IPS DF 19.7 (cell line): ENCODE measurements around the gene DUSP12.
A peak's percentile ranks its signal among the peaks of the same experiment; 100 is the strongest.
"Not testable (repeated sequence)": the region's sequence is repeated elsewhere in the genome, so short reads cannot be mapped to it uniquely, and the experiment has no call there.

Source experiments
- DNase-seq: peaks from one replicate; pipeline ENCODE4 v3.0.0-alpha.2; 2013; ENCODE audit warnings: low read depth, low spot score

DUSP12 gene

DNA sequence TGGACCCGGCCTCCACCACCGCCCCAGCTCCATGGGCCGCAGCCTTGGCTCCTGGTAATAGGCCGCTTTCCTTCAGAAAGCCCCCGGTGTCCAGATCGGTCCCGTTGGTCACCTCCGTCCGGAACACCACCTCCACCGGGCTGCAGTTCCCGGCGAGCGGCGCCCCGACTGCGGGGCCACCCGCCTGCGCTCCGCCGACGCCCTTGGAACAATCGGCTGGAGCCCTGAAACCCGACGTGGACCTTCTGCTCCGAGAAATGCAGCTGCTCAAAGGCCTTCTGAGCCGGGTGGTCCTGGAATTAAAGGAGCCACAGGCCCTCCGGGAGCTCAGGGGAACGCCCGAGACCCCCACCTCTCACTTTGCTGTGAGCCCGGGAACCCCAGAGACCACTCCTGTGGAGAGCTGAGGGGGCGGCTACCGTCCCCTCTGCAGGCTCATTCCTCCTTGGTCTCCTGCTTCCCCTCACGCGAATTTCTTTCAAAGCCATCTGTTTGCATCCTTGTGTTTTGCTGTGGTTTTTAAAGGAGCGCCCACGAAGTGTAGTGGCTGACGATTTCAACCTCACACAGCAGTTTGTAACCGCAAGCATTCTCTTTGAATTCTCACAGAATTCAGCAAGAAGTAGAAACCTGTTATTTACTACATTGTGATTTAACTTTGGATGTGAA, 22.2 kb upstream of the DUSP12 start:
- no peak for DNase-seq

DNA sequence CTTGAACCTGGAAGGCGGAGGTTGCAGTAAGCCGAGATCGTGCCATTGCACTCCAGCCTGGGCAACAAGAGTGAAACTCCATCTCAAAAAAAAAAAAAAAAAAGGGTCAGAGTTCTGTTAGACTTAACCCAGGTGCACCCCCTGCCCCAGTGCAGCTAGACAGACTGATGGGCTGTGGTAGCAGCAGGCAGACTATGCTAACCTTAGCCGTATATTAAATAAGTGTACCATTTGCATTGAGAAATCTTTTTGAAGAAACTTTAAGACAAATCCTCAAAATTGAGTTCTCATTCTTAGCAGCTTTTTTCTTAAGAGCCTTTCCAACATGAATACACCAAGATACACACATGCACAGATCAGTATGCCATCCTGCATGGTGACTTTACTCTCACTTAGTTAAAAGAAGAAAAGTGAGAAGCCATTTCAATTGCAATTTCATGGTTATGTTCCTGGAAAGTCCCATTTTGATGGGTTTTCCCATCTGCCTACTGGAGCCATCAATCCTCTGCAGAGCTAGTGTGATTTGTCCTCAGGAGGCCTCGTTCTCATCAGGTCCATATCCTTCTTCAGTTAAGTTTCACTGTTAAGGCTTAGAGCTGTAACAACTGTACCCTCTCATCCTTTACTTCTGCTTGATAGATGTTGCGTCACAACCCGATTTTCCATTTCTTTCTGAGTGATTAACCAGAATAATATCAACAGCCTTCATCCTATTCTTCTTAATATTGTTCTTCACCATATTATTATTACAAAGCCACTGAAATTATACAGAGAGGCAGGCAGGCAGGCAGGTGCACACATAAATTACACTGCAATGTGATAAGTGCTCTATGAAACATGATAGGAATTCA, 21.0 kb upstream of the DUSP12 start:
- DNase-seq = no peak

DNA sequence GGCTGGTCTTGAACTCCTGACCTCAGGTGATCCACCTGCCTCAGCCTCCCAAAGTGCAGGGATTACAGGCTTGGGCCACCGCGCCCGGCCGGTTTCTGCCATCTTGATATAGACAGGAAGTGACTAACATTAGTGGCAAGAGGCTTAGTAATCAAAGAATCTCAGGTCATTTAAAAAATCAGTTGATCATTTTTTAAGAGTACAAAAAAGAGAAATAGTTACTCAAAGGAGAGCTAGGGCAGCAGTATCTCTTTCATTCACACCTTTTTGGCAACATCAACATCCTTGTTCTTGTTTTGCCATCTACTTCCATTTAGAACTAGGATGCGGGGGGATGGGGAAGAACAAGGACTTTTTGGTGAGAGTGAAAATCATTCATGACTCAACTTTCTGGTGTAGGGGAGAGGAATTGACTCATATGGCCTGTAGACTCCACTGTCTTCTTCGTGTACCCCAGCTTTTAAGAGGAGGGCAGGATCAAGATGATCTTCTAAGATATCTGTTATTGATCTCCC, 19.5 kb upstream of the DUSP12 start:
- no peak for DNase-seq

DNA sequence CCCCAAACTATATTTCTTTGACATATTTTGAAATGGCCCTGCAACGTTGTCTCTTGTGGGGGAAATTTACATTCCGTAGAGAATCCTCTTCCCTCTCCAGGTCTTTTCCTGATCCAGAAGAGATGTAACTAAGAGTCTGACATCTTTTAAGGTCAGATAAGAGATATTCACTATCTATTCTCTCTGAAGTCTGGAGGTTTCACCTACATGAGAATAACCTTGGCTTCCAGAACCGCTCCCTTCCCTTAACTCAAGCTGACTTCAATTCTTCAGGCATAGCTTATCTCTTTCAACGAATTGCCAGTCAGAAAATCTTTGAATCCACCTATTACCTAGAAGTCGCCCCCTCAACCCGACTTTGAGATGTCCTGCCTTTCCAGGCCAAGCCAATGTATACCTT, 18.3 kb upstream of the DUSP12 start:
- DNase-seq = no peak

DNA sequence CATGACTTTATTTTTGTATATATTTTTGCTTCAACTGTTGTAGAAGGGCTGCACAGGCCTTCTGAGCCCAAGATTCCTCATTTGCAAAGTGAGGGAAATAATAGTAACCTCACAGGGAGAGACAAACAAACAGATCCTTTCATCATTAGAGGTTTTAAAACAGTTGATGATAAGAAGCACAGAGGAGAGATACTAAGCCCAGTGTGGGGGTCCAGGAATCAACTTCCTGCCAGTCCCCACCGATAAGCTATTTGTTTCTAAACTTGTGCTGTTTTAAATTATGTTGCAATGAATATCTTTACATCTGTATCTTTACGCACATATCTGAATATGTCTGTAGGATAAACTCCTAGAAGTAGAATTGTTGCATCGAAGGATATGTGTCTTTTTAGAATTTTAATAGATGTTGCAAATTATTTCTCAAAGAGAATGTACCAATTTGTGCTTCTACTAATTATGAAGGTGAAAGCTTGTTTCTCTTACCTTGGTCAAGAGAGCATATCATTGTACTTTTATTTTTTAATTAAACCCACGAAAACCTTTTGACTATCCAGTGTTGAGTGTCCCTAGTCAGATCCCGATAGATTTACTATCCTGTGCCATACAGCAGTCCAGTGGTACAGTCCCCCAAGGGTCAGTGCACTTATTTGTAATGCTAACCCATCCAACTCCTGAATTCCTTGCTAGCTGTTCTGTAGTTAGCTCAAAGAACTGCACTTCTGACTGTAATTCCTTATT, 17.4 kb upstream of the DUSP12 start:
- no peak for DNase-seq

DNA sequence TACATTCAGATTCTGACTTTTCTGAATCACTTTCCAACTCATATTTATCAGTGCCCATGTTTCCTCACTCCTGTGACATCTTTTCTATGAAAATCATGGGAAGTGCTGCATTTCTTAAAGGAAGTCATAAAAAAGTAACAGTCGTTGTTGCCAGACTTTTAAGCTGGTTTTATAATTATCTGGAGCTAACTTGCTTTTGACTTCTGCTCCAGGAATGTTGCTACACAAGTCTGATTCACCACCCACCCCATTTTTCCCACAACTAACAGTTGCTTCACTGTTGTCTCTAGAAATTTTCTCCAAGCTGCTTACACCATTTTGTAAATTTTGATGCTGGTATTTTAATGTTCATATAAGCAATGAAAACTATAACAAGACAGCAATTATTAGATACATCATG, 16.1 kb upstream of the DUSP12 start:
- no peak for DNase-seq

DNA sequence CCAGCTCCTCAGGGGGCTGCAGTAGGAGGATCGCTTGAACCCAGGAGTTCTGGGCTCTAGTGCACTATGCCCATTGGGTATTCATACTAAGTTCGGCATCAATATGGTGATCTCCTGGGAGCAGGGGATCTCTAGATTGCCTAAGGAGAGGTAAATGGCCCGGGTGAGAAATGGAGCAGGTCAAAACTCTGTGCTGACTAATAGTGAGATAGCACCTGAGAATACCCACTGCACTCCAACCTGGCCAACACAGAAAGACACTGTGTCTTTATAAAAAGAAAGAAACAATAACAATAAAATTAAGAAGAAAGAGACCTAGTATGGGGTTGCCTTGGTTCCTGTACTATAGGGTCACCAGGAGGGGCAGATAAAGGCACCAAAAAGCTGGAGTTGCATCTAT, 13.7 kb upstream of the DUSP12 start:
- DNase-seq = no peak

DNA sequence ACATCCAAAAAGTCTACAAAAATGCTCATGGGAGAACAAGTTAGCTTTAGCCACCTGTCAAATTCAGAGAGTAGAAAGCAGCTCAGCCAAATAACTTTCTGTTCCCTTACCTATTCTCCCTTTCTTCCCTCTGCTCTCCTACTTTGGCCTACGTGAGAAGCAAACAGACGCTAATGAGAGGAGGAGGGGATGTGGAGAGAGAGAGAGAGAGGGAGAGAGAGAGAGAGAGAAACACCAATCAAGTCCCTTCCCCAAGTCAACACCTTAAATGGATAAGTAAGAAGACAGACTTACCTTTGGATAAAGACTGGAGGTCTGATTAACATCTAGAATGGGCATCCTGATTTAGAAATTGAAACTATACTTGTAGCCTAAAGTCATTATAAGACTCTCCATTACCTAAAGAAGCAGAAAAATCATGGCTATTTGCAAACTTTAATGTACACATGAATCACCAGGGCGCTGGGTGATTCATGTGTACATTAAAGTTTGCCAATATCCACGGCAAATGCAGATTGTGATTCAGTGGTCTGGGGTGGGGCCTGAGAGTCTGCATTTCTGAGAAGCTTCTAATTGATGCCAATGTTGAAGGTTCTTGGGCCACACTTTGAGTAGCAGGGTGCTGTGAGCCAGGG, 13.1 kb upstream of the DUSP12 start:
- DNase-seq = no peak

DNA sequence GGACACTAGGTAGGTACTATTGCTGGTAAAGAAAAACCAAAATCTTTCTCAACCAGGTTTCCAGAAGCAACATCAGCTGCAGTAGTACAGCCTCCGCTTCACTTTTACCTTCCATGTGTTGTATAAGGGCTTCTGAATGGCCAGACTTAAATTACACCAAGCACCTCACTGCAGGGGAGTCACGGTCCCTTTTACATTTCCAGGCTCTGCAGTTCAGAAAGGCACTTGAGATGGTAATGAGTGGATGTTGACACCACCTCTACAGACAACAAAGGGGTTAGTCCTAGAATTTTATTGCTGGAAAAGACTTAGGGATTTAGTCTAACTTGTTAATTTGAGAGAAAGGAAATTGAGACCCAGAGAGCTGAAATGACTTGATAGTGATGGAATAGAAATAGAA, 12.0 kb upstream of the DUSP12 start:
- no peak for DNase-seq

DNA sequence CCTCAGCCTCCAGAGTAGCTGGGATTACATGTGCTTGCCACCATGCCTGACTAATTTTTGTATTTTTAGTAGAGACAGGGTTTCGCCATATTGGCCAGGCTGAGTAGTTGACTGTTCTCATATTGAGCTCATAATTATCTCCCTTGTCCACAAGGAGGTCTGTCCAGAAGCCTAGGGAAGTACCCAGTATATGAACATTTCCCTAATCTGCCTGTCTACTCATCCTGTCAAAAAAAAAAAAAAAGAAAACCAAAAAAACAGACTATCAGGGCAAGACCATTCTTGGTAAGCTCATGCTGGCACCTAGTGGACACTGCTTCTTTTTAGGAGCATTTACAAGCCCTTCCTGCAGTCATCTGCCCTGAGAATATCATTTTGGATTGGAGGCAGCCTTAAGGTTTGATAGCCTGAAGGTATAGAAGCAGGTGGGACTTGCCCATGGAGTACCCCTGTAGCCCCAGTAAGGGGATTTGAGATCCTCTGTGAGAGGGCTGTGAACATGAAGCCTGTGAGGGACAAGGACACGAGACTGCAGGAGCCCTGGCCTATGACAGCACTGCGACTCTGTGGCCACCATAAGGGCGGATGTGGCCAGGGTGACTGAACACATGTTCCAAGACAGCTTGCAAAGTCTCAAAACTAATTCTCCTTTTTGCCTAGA, 10.8 kb upstream of the DUSP12 start:
- peak; percentile 47 for DNase-seq

DNA sequence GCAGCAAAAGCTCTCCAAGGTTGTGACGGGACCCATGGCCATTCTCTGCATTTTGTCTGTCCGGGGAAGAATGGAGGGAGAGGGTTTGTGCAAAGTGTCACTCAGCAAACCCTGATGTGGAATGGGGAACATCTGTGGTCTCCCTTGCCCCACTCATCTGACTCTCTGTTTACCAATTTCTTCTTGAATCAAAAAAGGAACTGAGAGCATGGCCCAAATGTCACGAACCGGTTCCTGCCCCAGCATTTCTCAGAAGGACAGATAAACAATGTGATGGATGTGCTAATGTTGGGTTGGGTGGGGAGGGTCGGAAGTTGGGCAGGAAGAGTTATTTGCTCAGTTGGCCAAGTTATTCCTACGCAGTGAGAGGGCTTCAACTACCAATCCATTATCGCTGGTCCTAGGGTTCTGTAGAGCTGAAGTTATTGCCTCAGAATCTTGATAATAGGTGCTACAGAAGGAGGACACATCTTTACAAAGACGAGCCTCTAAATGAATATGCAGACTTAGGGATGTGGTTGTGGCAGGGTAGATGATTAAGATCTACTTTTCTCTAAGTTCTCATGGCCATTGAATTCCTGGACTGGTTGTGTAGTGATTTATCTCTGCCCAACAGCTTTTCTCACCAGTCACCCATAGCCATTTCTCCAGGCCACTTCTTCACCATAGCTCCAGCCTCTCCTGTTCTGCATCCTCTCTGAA, 9.6 kb upstream of the DUSP12 start:
- no peak for DNase-seq

DNA sequence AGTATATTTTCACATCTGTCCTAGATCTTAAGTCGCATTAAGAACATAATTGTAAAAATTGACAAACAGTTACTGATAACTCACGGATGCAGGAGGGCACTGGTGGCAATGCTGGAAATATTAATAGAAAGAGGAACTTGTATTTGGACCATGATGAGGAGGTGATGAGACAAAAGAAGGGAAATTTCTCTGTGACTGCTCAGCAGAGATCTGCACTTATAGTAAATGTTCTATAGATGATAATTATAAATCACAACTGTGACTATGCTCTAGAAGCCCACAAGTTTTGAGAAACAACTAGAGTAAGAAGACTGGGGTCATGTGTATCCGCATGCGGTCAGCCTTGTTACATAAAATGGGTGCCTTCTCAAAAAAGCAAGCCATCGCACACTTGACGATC, 8.7 kb upstream of the DUSP12 start:
- no peak for DNase-seq

DNA sequence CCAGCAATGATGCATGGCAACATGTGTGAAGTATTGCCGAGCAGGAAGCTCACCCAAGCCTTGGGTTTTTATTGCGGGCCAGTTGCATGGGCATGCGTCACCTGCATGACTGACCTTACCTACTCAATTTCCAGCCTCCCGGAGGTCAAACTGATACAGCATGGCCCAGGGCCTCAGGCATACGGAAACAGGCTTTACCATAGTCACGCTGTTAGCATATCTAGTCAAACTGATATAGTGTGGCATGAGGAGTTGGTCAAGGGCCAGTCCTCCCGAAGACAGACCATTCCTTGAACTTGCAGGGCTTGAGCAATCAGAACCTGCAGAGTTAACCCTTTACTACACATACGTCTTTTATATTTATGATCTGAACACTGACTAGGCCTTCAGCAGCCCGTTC, 6.4 kb upstream of the DUSP12 start:
- DNase-seq = no peak

DNA sequence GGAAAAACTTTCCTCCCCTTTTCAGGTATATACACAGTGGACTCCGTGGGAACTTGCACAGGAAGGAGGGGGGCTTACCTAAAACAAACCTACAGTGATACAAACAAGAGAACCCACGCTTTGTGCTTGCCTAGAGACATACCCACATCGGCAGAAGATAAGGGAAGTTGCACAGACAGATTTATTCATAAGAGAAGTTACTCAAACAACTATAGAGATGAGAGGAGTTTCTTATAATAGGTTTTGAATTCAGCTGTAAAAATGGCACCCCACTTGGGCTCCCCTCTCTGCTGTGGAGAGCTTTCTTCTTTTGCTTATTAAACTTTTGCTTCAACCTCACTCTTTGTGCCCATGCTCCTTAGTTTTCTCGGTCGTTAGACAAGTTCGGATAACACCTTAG, 1.8 kb upstream of the DUSP12 start:
- DNase-seq = no peak

DNA sequence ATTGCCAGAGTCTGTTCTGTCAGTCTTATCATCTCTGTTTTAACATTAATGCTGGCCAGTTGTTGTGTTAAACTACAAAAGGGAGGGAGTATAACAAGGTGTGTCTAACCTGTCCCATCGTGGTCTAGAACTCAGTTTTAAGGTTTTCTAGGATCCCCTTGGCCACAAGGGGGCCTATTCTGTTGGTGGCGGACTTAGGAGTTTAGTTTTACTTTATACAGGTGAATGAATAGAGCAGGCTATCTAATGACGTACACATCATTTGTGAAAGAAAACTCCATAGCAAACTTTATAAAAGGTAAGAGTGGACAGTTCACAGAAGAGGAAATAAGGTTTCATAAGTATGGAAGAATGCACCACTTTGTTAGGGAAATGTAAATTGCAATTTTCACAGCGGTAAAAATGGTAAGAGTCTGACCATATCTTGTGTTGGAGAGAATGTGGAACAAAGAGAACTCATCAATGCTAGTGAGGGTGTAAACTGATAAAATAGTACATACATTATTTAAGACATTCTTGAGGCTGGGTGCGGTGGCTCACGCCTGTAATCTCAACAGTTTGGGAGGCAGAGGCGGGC, 14.0 kb downstream of the DUSP12 start:
- no peak for DNase-seq

DNA sequence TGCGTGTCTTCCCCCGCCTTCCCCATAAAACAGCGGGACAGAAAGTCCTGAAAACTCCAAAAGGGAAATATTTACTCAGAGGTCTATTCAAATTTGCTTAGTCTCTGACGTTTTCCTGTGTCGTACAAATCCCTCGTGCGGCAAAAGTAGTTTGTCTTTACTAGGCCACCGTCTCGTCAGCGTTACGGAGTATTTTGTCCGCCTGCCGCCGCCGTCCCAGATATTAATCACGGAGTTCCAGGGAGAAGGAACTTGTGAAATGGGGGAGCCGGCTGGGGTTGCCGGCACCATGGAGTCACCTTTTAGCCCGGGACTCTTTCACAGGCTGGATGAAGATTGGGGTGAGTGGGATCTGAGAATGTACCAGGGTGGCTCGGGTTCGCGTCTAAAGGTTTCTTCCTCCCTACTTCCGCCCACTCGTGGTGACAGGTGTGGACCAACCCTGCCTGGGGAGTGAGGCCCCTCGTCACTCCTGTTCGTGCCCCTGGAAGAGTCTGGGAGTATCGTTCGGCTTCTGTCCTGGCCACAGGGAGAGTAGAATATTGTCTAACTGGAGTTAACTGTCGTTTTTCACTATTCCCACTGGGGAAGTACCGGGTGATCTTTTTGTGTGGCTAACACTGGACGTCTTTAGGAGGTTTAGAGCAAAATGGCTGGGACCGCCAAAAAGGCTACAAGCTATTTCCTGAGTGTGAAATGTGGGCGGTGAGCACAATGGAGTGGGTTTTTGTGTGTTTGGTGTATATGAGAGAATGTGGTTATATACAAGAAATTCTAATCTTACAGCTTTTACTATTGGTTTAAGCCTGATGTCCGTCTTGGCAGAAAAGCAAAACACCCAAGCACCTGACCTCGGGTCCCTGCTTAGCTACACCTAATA, 16.8 kb downstream of the DUSP12 start, which contains the start of gene ATF6:
ATF6 (plus strand) TSS at position 219 of the 880 bp plus-strand sequence; CDS start at position 260, 41 bp downstream.
- DNase-seq = no peak

DNA sequence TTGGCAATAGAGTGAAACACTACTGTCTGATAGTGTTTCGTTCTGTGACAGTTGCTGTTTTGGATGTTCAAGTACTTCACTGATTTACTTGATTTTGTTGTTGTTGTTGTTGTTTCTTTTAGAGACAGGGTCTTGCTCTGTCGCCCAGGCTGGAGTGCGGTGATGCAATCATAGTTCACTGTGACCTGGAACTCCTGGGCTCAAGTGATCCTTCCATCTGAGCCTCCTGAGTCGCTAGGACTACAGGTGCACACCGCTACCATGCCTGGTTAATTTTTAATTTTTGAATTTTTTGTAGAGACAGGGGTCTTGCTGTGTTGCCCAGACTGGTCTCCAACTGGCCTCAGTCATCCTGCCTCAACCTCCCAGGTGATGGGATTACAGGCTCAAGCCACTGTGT, 18.9 kb downstream of the DUSP12 start:
- no peak for DNase-seq

DNA sequence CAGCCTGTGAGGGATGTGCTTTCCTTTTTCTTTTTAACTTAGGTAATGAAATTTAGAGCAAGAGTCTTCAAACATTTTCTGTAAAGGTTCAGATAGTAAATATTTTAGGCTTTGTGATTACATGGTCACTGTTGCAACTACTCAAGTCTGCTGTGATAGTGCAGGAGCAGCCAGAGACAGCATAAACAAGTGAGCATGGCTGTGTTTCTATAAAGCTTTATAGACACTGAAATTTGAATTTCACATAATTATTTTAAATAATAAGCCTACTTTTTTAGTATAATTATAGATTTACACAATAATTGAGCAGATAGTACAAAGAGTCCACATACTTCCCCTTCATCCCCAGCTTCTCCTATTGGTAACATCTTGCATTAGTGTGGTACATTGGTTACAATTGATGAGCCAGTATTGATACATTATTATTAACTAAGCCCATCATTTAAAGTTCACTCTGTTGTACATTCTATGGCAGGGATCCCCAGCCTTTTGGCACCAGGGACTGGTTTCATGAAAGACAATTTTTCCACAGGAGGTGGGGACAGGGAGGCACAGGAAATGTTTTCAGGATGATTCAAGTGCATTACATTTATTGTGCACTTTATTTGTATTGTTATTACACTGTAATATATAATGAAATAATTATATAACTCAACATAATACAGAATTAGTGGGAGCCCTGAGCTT, 19.5 kb downstream of the DUSP12 start:
- no peak for DNase-seq

DNA sequence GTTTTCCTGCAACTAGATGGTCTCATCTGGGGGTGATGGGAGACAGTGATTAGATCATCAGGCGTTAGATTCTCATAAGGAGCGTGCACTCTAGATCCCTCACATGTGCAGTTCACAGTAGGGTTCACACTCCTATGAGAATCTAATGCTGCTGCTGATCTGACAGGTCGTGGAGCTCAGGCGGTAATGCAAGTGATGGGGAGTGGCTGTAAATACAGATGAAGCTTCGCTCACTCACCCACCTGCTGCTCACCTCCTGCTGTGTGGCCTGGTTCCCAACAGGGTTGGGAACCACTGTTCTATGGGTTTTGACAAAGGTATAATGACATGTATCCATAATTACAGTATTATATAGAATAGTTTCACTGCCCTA, 20.1 kb downstream of the DUSP12 start:
- DNase-seq = not testable (repeated sequence)
